IPS-NIHi7 (cell line): Measurements from ENCODE around the gene TCIRG1.
"Not testable (repeated sequence)": the region's sequence is repeated elsewhere in the genome, so short reads cannot be mapped to it uniquely, and the experiment has no call there.

ENCODE experiments used
- DNase-seq: peaks from one replicate; pipeline ENCODE4 v3.0.0; 2012; ENCODE audit warnings: mixed read lengths; ENCODE audit errors: extremely low spot score

The TCIRG1 gene

GRCh38 chr11:68038718-68039525, at the start of gene TCIRG1:
Gene TCIRG1, plus strand, starts transcription at chr11:68039025. Its CDS starts 2,247 bp downstream, at chr11:68041272.
- peak; percentile 95 for DNase-seq

GRCh38 chr11:67990546-67991346, 48.1 kb upstream of the TCIRG1 start:
- DNase-seq = peak; percentile 51

- DNase-seq = not testable (repeated sequence)
Observed at GRCh38 chr11:67991347-67992121, 47.3 kb upstream of the TCIRG1 start.

- not testable (repeated sequence) for DNase-seq
Observed at GRCh38 chr11:67993821-67994220, 45.0 kb upstream of the TCIRG1 start.

- DNase-seq = not testable (repeated sequence)
Observed at GRCh38 chr11:67994387-67994786, 44.4 kb upstream of the TCIRG1 start.

- DNase-seq = not testable (repeated sequence)
Observed at GRCh38 chr11:67995129-67995528, 43.7 kb upstream of the TCIRG1 start.

GRCh38 chr11:67995579-67995978, 43.2 kb upstream of the TCIRG1 start:
- not testable (repeated sequence) for DNase-seq

- no peak for DNase-seq
Observed at GRCh38 chr11:67996051-67996450, 42.8 kb upstream of the TCIRG1 start.

- DNase-seq = peak; percentile 91
Observed at GRCh38 chr11:67996622-67997474, 42.0 kb upstream of the TCIRG1 start.

GRCh38 chr11:67997475-67997921, 41.3 kb upstream of the TCIRG1 start:
- DNase-seq = no peak

- DNase-seq = no peak
Observed at GRCh38 chr11:67998150-67999045, 40.4 kb upstream of the TCIRG1 start.

GRCh38 chr11:67999201-67999629, 39.6 kb upstream of the TCIRG1 start:
- no peak for DNase-seq

GRCh38 chr11:67999704-68000103, 39.1 kb upstream of the TCIRG1 start:
- no peak for DNase-seq

- no peak for DNase-seq
Observed at GRCh38 chr11:68002575-68002937, 36.3 kb upstream of the TCIRG1 start.

GRCh38 chr11:68002938-68003845, 35.6 kb upstream of the TCIRG1 start:
- peak; percentile 43 for DNase-seq

GRCh38 chr11:68003846-68004550, 34.8 kb upstream of the TCIRG1 start, which contains the start of gene UNC93B1:
Gene UNC93B1, minus strand, starts transcription at chr11:68004097. Its CDS starts 54 bp downstream, at chr11:68004043.
- DNase-seq = peak; percentile 81

- DNase-seq = no peak
Observed at GRCh38 chr11:68004551-68005335, 34.1 kb upstream of the TCIRG1 start.
